HG02571 (cell line): Measurements from ENCODE around the gene ETFDH.
"Not testable (repeated sequence)": the region's sequence is repeated elsewhere in the genome, so short reads cannot be mapped to it uniquely, and the experiment has no call there.

Source experiments
- ATAC-seq: cut with Tn5 transposase; IDR thresholded peaks from one replicate; pipeline ENCODE4 v1.9.1; 2021; ENCODE audit warnings: mild to moderate bottlenecking, moderate library complexity; ENCODE audit not compliant: unreplicated experiment

ETFDH gene

GRCh38 chr4:158676076-158676475 lies 4.0 kb downstream of the ETFDH start:
- ATAC-seq = no peak

DNA sequence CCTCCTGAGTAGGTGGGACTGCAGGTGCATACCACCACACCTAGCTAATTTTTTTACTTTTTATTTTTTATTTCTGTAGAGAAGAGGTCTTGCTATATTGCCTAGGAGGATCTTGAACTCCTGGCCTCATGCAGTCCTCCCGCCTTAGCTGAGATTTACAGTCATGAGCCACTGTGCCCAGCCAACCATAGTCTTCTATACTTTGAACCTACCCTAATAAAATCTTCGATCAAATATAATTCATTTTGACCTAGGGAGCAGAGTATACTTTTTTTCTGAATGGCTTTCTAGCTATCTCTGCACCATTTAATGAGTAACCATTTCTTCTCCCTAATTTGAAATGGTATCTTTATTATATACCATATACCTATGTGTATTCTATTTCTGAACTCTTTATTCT lies 6.7 kb downstream of the ETFDH start:
- ATAC-seq = no peak

DNA sequence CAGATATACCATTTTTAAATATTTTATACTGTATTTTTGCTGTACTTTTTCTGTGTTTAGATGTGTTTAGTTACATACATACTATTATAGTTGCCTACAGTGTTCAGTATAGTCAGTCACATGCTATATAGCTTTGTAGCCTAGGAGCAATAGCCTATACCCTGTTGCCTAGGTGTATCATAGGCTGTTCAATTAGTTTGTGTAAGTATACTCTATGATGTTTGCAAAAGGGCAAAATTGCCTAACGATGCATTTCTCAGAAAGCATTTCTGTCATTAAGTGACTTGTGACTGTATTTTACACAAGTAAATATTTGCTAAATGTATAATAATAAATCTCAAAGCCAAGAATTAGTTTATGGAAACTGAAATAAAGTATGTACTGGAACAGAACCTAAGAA lies 9.5 kb downstream of the ETFDH start:
- no peak for ATAC-seq

GRCh38 chr4:158682066-158682465 lies 10.0 kb downstream of the ETFDH start:
- no peak for ATAC-seq

- ATAC-seq = no peak
These were observed 16.7 kb downstream of the ETFDH start for GRCh38 chr4:158688813-158689212.

- no peak for ATAC-seq
These were observed 32.2 kb downstream of the ETFDH start for GRCh38 chr4:158704274-158704673.

GRCh38 chr4:158710814-158711213 lies 38.7 kb downstream of the ETFDH start:
- no peak for ATAC-seq

- ATAC-seq = not testable (repeated sequence)
These were observed 40.5 kb downstream of the ETFDH start for GRCh38 chr4:158712622-158713021.

DNA sequence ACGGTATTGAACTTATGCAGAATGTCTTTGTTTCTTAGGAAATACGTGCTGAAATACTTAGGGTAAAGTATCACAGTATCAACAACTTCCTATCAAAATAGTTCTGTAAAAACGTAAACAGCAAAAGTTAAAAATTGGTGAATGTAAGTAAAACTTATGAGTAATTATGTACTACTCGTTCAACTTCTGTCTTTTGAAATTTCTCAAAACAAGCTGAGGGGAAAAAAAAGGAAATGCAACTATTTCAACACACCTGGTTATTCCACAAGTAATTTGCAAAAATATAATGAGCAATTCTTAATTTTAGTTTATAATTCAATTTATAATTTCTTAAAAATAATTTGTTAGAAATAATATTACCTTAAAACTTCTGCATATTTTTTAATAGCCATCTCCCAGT lies 42.8 kb downstream of the ETFDH start:
- ATAC-seq = no peak

DNA sequence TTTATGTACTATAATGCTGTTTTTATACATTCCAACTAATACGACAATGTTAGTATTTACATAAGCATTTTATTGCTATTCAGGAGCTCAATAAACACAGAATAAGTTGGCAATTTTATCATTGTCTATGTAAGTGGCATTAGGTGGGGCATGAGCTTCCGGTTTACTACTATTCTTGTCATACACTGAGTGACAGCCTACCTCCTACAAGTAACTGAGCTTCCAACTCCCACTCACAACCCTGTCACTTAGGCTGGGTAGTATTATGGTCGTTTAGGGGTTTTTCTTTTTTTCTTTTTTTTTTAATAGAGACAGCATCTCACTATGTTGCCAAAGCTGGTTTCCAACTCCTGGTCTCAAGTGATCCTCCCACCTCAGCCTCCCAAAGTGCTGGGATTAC lies 43.7 kb downstream of the ETFDH start:
- no peak for ATAC-seq

GRCh38 chr4:158721680-158722079 lies 49.6 kb downstream of the ETFDH start:
- ATAC-seq = no peak

DNA sequence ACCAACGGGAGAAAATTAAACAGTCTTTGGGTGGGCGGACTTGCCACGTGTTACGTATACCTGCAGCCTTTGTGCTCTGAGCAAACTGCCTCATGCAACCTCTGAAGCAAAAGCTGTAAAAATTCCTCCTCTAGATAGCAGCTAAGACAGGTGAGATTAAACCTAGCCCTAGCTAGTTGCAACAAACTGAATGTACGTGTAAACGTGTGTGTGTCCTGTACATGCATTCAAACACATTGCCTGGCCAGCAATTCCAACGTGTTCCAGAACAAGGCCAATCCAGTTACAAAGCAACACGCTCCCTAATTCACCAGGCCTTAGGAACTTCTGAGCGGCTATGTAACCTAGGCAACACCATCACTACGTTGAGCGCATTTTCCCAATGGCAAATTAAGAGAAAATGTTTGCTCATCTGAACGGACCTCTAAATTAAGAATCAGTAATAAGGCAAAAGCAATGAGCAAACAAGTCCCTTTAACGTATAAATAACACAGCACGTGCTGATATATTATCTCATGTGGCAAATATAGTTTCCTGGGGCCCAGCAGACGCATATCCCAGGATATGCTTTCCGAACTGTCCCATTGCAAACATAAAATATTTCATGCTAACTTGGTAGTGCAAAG lies 50.3 kb downstream of the ETFDH start:
- peak; percentile 6 for ATAC-seq

DNA sequence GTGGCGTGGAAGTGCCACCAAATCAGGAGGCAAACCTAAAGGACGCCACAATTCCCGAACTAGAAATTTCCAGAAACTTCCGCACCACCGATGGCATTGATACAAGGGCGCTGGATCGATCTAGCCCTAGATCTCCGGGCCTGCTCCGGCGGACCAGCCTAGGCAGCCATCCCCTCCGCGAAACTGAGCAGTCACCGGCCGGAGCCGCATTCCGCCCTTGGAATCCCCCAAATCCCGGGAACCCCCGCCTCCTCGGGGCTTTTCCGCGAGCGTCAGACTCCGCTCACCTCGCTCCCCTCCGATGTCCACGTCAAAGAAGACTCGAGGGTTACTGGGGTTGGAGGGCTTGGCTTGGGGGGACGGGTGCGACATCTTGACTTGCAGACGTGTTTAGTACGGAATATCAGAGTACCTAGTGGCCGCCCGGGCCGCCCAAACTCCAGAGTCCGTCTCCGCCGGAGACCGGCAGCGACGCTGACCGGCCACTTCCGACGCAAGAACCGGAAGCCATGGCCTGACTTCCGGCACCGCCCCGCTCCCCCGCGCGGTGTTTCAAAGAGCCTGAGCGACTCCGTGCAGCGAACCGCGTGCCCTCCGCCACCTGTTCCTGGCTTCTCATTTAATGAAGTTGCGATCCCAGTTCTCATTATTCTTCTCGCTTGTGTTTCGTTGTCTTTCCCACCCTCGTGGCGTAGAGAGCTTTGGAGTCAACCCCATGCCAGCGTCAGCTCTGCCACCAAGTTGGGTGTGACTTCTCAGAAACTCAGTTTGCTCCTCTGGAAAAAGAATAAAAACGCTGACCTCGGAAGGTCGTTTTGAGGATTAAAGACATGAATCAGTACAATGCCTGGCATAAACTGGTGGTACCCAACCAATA lies 51.1 kb downstream of the ETFDH start, which contains the start of gene PPID:
Gene PPID, minus strand, starts transcription at position 480 of the 877 bp plus-strand sequence. Its CDS starts 108 bp downstream, at position 372.
- peak; percentile 98 for ATAC-seq

- no peak for ATAC-seq
These were observed 52.5 kb downstream of the ETFDH start for GRCh38 chr4:158724637-158725036.

DNA sequence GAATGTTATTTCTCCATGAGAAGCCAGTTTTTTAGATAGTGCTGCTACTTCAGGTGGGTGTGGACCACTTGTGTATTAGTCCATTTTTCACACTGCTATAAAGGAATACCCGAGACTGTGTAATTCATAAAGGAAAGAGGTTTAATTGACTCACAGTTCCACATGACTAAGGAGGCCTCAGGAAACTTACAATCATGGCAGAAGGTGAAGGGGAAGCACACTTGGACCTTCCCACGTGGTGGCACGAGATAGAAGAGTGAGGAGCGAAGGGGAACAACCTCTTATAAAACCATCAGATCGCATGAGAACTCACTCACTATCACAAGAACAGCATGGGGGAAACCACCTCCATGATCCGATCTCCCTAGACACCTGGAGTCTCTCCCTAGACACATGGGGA lies 54.5 kb downstream of the ETFDH start:
- ATAC-seq = no peak

DNA sequence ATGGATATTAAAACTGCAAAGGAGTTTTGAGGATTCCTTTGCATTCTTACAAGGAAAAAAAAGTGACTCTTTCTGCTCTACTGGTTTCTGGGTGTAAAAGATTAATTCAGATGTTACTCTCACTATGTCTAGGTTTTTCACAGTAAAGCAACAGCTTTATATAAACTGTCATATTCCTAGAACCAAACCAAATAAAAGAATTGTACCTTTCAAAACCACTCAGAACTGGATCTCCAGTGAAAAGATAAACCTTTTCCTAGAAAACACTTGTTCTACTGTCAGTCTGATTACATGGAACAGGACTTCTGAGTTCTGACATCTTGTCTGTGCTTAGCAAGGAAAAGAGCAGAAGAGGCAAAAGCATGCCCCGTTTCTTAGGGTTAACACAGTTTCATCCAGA lies 56.1 kb downstream of the ETFDH start:
- no peak for ATAC-seq

DNA sequence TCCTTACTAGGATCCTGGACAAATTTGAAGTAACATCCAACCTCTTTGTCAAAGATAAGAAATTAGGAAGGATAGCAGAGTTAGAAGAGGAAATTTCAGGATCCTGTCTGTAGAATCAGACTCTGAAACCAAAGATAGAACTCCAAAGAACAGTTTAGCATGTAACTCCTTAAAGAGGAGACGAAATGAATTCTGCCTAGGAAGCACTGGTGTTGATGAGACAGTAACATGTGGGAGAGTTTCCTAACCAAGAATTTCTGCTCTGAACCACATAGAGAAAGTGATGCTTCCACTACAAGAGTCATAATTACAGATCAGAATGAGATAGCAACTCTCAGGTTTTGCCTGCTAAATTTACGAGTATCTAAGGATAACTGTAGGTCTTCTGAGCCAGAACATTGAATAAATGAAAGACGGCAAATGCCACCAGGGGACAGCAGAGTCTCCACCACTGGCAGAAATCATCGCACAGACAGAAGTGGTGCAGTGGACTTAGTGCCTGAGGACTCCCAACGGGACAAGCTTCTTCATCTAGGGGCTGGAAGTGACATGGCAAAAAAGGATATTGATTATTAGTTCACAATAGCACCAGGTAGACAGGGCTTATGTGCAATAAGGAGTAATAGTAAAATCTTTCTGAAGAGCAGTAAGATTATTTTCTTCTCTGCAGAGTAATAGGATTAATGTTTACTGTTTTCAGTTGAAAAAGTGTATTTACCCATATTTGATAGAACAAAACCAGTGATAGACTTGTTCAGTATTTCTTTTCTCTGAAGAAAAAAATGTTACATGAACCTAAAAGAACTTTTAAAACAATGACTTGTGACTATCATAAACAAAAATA lies 57.8 kb downstream of the ETFDH start:
- ATAC-seq = peak; percentile 92

DNA sequence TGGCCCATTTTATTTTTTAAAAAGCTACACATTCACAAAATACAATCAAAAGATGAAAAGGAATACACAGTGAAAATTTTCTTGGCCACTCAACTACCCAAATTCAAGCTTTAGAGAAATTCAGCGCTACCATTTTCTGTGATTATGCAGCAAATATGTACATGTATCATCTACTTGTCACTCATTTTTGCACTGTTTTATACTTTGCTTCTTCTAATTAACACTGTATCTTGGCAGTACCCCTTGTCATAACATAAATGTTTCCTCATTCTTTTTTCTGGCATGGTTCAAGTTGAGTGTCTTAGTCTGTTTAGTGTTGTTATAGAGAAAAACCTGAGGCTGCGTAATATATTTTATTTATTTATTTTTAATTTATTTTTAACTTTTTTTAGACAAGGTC lies 66.8 kb downstream of the ETFDH start:
- no peak for ATAC-seq

DNA sequence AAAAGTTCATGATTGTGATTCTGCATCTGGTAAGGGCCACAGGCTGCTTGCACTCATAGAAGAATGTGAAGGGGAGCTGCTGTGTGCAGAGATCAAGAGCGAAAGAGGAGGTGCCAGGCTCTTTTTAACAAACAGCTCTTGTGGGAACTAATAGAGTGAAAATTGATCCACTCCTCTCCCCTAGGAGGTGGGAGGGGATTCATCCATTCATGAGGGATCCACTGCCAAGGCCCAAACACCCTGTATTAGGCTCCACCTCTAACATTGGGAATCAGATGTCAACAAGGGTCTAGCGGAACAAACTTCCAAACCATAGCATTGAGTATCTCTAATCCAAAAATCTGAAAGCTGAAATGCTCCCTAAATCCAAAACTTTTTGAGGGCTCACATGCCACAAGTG lies 67.5 kb downstream of the ETFDH start:
- ATAC-seq = no peak

DNA sequence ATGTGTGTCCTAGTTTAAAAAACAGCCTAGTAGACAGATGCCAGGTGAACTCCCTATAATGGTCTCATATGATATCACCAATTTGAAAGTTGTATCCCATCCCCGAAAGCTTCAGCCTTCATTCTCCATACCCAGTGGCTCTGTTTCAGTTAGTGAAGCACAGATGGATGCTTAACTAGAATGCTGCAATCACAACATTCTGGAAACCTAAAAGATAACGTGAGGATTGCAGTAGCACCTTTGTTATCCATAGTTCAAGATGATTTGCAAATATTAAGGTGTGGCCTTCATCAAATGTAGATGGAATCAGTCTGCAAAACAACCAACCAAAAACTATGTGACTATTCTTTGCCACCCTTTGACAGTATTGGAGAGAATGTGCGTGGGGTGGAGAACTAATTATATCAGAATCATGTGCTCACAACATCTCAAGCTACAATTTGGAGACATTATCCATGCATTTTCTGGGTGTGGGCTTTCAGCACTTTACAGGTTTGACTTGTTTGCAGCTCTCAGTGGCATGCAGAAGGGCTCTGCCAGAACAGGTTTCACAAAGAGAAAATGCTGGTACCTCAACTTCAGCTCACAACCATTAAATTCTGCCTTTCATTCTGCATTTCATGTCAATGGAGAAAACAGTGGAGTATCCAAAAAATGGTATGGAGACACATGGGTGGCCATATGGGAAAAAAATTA lies 69.4 kb downstream of the ETFDH start:
- ATAC-seq = no peak

DNA sequence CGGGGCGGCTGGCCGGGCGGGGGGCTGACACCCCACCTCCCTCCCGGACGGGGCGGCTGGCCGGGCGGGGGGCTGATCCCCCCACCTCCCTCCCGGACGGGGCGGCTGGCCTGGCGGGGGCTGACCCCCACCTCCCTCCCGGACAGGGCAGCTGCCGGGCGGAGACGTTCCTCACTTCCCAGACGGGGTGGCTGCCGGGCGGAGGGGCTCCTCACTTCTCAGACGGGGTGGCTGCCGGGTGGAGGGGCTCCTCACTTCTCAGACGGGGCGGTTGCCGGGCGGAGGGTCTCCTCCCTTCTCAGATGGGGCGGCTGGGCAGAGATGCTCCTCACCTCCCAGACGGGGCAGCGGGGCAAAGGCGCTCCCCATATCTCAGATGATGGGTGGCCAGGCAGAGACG lies 74.4 kb downstream of the ETFDH start:
- not testable (repeated sequence) for ATAC-seq
